A673 (cell line): Measurements from ENCODE around the gene CIBAR2.

Experiments
- CTCF ChIP-seq: fragments of 300-800, 200-600 bp; sonication (generic); conservative IDR thresholded peaks from 2 replicates; pipeline ENCODE4 v1.5.1; 2017; ENCODE audit warnings: low read depth, mild to moderate bottlenecking, antibody characterized with exemption, low read length, moderate library complexity, mixed read lengths
- EZH2 ChIP-seq: fragments of 200-600 bp; sonication (generic); IDR thresholded peaks from 2 replicates; pipeline ENCODE4 v1.6.1; 2017; ENCODE audit warnings: borderline replicate concordance, low read depth, mild to moderate bottlenecking, mixed read lengths, antibody characterized with exemption, low read length; ENCODE audit not compliant: poor library complexity, severe bottlenecking

GRCh38 chr16:85066346-85066885 lies 45.9 kb downstream of the CIBAR2 start:
- TF ChIP-seq CTCF (no peak), EZH2 (no peak)
